CD14-positive monocyte (primary cell): ENCODE measurements around the gene STARD3. TPM values are rescaled to one million over a fixed set of nuclear protein-coding genes. Genes with fewer than 3 reads are reported as not detected.
A peak's percentile ranks its signal among the peaks of the same experiment; 100 is the strongest.

Experiments used
- DNase-seq, 3 donors: peaks; one replicate each; pipeline ENCODE4 v3.0.0-alpha.2; 2011 to 2022
- H2AFZ ChIP-seq: 2 replicates; pipeline ENCODE4 v1.6.0; 2012; ENCODE audit warnings: mild to moderate bottlenecking, low read depth, low read length, inconsistent platforms; ENCODE audit not compliant: insufficient read depth, poor library complexity, severe bottlenecking
- H3K27ac ChIP-seq, 2 donors: 1 replicate in 1 of 2; 2 replicates in 1 of 2; pipeline ENCODE4 v1.5.1; 2012 to 2013; ENCODE audit warnings: low read length in 2 of 2, control low read depth in 1 of 2, inconsistent platforms in 1 of 2, low read depth in 1 of 2, mild to moderate bottlenecking in 1 of 2
- H3K27me3 ChIP-seq, 2 donors: one replicate each; pipeline versions ENCODE4 v1.6.0 to v1.6.1; 2011 to 2013; ENCODE audit warnings: low read length in 2 of 2; ENCODE audit not compliant: control insufficient read depth in 2 of 2, insufficient read depth in 2 of 2
- H3K36me3 ChIP-seq, 2 donors: replicated peaks in 1 of 2; 1 replicate in 1 of 2; 2 replicates in 1 of 2; pipeline versions ENCODE4 v1.5.1 to v1.6.1; 2012 to 2013; ENCODE audit warnings: low read length in 2 of 2, control low read depth in 1 of 2, inconsistent platforms in 1 of 2, mild to moderate bottlenecking in 1 of 2; ENCODE audit not compliant: insufficient read depth in 2 of 2, control insufficient read depth in 1 of 2
- H3K4me1 ChIP-seq, 2 donors: 1 replicate in 1 of 2; 2 replicates in 1 of 2; pipeline versions ENCODE4 v1.5.1 to v1.6.1; 2012 to 2013; ENCODE audit warnings: low read length in 2 of 2, control low read depth in 1 of 2, inconsistent platforms in 1 of 2, mild to moderate bottlenecking in 1 of 2, moderate library complexity in 1 of 2; ENCODE audit not compliant: insufficient read depth in 2 of 2, control insufficient read depth in 1 of 2
- H3K4me2 ChIP-seq: replicated peaks from 2 replicates; pipeline ENCODE3; 2012; ENCODE audit warnings: low read length, moderate library complexity, mild to moderate bottlenecking; ENCODE audit not compliant: poor library complexity, severe bottlenecking; ENCODE audit errors: extremely low read depth
- H3K4me3 ChIP-seq, 3 experiments: fragments of 200-600 bp in 1 of 3; sonication (generic) in 1 of 3; replicated peaks in 1 of 3; 1 replicate in 2 of 3; 2 replicates in 1 of 3; pipeline ENCODE4 v1.5.1; 2011 to 2013; ENCODE audit warnings: low read length in 3 of 3, mild to moderate bottlenecking in 3 of 3, control low read depth in 2 of 3, low read depth in 2 of 3, inconsistent platforms in 1 of 3, moderate library complexity in 1 of 3
- H3K79me2 ChIP-seq: 2 replicates; pipeline ENCODE4 v1.6.0; 2012; ENCODE audit warnings: mild to moderate bottlenecking, control low read depth, inconsistent platforms, low read length, moderate library complexity; ENCODE audit not compliant: insufficient read depth
- H3K9ac ChIP-seq: 2 replicates; pipeline ENCODE4 v1.6.0; 2017; ENCODE audit warnings: low read length, mild to moderate bottlenecking; ENCODE audit not compliant: insufficient read depth, poor library complexity, severe bottlenecking
- H3K9me3 ChIP-seq, 2 donors: replicated peaks in 1 of 2; 1 replicate in 1 of 2; 2 replicates in 1 of 2; pipeline versions ENCODE4 v1.5.1 to v1.6.1; 2012 to 2013; ENCODE audit warnings: low read length in 2 of 2, control low read depth in 1 of 2; ENCODE audit not compliant: control insufficient read depth in 1 of 2, insufficient read depth in 1 of 2
- H4K20me1 ChIP-seq: 2 replicates; pipeline ENCODE4 v1.6.0; 2012; ENCODE audit warnings: mild to moderate bottlenecking, low read length, control low read depth, moderate library complexity; ENCODE audit not compliant: insufficient read depth
- H3K27ac Mint-ChIP-seq, 7 donors: one replicate each; pipeline ENCODE4 v1.8.0; 2020; ENCODE audit warnings: mild to moderate bottlenecking in 7 of 7, mixed read lengths in 7 of 7, moderate library complexity in 6 of 7, inconsistent platforms in 2 of 7
- H3K27me3 Mint-ChIP-seq, 3 donors: one replicate each; pipeline ENCODE4 v1.8.0; 2021 to 2022; ENCODE audit warnings: low read depth in 3 of 3, mild to moderate bottlenecking in 3 of 3, mixed read lengths in 3 of 3, moderate library complexity in 3 of 3, inconsistent platforms in 1 of 3
- H3K36me3 Mint-ChIP-seq, 2 donors: one replicate each; pipeline ENCODE4 v1.8.0; 2020; ENCODE audit warnings: mixed read lengths in 2 of 2, inconsistent platforms in 1 of 2, mild to moderate bottlenecking in 1 of 2
- H3K4me1 Mint-ChIP-seq: one replicate; pipeline ENCODE4 v1.8.0; 2020; ENCODE audit warnings: mild to moderate bottlenecking, mixed read lengths
- H3K4me3 Mint-ChIP-seq, 2 donors: one replicate each; pipeline ENCODE4 v1.8.0; 2020; ENCODE audit warnings: mild to moderate bottlenecking in 2 of 2, mixed read lengths in 2 of 2, moderate library complexity in 1 of 2
- H3K9me3 Mint-ChIP-seq, 7 donors: one replicate each; pipeline ENCODE4 v1.8.0; 2020 to 2022; ENCODE audit warnings: mixed read lengths in 7 of 7, mild to moderate bottlenecking in 6 of 7, moderate library complexity in 6 of 7, inconsistent platforms in 2 of 7
- WGBS: methylation state at CpG from one replicate; pipeline ENCODE4 v1.1.5; 2013; ENCODE audit warnings: missing lambda C conversion rate; ENCODE audit not compliant: insufficient coverage; 5-methylcytosine and 5-hydroxymethylcytosine counted together
- intact Hi-C, 2 donors: fragments of 100-400 bp; cut with micrococcal nuclease; formaldehyde crosslinking; loops; one replicate each; pipeline versions ENCODE4 v1.15.0 to v1.15.1; 2023
- polyA plus RNA-seq, 3 donors: library from polyadenylated mRNA; depleted of rRNA in 1 of 3; unstranded in 2 of 3; stranded (reverse) in 1 of 3; fragments of 300-500 nt in 2 of 3; fragments of >200 nt in 1 of 3; fragmentation: Illumina TruSeq in 2 of 3; gene quantifications; 1 replicate in 2 of 3; 2 replicates in 1 of 3; pipeline ENCODE4 v1.2.3, GENCODE V29; 2012 to 2021
- TF ChIP-seq, protein P1 (sequence below): fragments of 200-600 bp; IDR thresholded peaks from one replicate; pipeline ENCODE4 v1.8.0; 2022; ENCODE audit warnings: antibody characterized with exemption, mild to moderate bottlenecking

Gene STARD3
- polyA plus RNA-seq, 3 donors = 35.1 to 114 (median 45.3) TPM

DNA sequence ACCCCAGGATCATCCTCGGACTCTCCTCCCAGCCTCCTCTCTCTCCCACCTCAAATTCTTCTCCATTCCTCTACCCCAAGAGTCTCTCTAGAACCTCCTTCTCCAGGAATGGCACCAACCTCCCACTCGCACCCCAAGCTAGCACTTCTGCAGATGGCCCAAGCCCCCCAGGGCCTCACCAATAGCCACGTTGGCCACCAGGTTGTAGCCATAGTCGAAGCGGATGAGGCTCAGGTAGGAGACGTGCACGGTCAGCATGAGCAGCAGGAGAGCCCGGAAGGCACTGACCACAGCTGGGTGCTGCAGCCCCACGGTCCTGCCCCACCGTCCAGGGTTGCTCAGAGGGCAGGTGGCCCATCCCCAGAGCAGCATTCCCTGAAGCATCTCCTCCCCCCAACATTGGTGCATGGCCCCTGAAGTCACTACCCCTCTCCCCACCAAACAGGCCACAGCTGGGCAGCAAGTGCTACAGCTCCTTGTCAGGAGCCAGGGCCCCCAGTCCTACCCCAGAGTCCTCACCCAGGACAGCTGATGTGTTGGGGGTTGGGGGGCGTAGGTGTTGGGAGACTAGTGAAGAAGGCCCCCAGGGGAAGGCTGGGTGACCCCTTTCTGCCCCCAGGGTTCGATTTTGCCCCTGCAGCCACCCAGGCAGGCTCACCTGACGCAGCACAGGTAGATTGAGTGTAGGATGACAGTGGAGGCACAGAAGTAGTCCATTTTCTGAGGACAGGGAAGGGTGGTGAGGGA lies 36.6 kb downstream of the STARD3 start:
- Histone ChIP-seq H3K79me2 (no peaks in the 10 kb centered on the region), H3K36me3 (no peaks in the 10 kb centered on the region), H3K4me2 (no peak overlapping the region), H3K4me3 (no peak overlapping the region), H3K9me3 (no peaks in the 10 kb centered on the region), H2AFZ (no peak overlapping the region), H4K20me1 (no peaks in the 10 kb centered on the region), H3K27me3 (peaks cover 5 to 32% of the 10 kb centered on the region in 2 donors), H3K4me1 (peaks cover 2 to 6% of the 10 kb centered on the region in 2 donors), H3K9ac (no peak overlapping the region), H3K27ac (no peak overlapping the region)
- H3K27me3 Mint-ChIP-seq = peaks cover 25 to 46% (median 39%) of the 10 kb centered on the region in 3 donors
- peaks cover 5 to 15% of the 10 kb centered on the region in 2 donors for H3K36me3 Mint-ChIP-seq
- WGBS = 83% methylated on average over 11 of the region's 13 CpGs
- H3K9me3 Mint-ChIP-seq = peaks cover 0 to 4% (median 2%) of the 10 kb centered on the region in 7 donors
- DNase-seq = no peak
- H3K27ac Mint-ChIP-seq = peak overlapping the region in 1 of 7 donors; percentile 42
- H3K4me3 Mint-ChIP-seq = no peak overlapping the region
- H3K4me1 Mint-ChIP-seq = peaks cover 19% of the 10 kb centered on the region
- intact Hi-C loops = no loop called here
- TF ChIP-seq, protein P1, sequence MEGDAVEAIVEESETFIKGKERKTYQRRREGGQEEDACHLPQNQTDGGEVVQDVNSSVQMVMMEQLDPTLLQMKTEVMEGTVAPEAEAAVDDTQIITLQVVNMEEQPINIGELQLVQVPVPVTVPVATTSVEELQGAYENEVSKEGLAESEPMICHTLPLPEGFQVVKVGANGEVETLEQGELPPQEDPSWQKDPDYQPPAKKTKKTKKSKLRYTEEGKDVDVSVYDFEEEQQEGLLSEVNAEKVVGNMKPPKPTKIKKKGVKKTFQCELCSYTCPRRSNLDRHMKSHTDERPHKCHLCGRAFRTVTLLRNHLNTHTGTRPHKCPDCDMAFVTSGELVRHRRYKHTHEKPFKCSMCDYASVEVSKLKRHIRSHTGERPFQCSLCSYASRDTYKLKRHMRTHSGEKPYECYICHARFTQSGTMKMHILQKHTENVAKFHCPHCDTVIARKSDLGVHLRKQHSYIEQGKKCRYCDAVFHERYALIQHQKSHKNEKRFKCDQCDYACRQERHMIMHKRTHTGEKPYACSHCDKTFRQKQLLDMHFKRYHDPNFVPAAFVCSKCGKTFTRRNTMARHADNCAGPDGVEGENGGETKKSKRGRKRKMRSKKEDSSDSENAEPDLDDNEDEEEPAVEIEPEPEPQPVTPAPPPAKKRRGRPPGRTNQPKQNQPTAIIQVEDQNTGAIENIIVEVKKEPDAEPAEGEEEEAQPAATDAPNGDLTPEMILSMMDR = no peak

- TF ChIP-seq, protein P1 = no peak
- H3K4me3 Mint-ChIP-seq = no peak overlapping the region
- intact Hi-C loops = no loop called here
- Histone ChIP-seq H2AFZ (no peak overlapping the region), H3K27ac (no peak overlapping the region), H3K36me3 (peaks cover 0 to 1% of the 10 kb centered on the region in 2 donors), H3K4me1 (peaks cover 0 to 4% of the 10 kb centered on the region in 2 donors), H3K4me2 (no peak overlapping the region), H4K20me1 (no peaks in the 10 kb centered on the region), H3K27me3 (peaks cover 2 to 26% of the 10 kb centered on the region in 2 donors), H3K9ac (no peak overlapping the region), H3K9me3 (no peaks in the 10 kb centered on the region), H3K4me3 (no peak overlapping the region), H3K79me2 (no peaks in the 10 kb centered on the region)
- no peak for DNase-seq
- peaks cover 20 to 39% (median 35%) of the 10 kb centered on the region in 3 donors for H3K27me3 Mint-ChIP-seq
- WGBS = 94% methylated on average over 3 of the region's 5 CpGs
- peaks cover 0 to 4% (median 0%) of the 10 kb centered on the region in 7 donors for H3K9me3 Mint-ChIP-seq
- H3K36me3 Mint-ChIP-seq = peaks cover 11 to 18% of the 10 kb centered on the region in 2 donors
- H3K27ac Mint-ChIP-seq = no peak overlapping the region
- peaks cover 16% of the 10 kb centered on the region for H3K4me1 Mint-ChIP-seq
Measured at GRCh38 chr17:39674179-39674578, 37.2 kb downstream of the STARD3 start.
